Sigmoid colon (tissue), 7 donors: ENCODE results near the gene SLC39A13. TPM values are rescaled to one million over a fixed set of nuclear protein-coding genes. Genes with fewer than 3 reads are reported as not detected.

Source experiments
- DNase-seq: peaks from one replicate; pipeline ENCODE4 v3.0.0-alpha.2; 2019
- H3K27ac ChIP-seq, 4 donors: fragments of 200-600 bp; sonication (generic); one replicate each; pipeline ENCODE4 v1.5.1; 2016 to 2019; ENCODE audit warnings: mild to moderate bottlenecking in 1 of 4
- H3K27me3 ChIP-seq, 3 donors: fragments of 200-600 bp; sonication (generic); one replicate each; pipeline ENCODE4 v1.5.1; 2019; ENCODE audit warnings: mild to moderate bottlenecking in 1 of 3
- H3K36me3 ChIP-seq, 4 donors: fragments of 200-600 bp; sonication (generic); one replicate each; pipeline ENCODE4 v1.5.1; 2016 to 2019
- H3K4me1 ChIP-seq, 4 donors: fragments of 200-600 bp; sonication (generic); one replicate each; pipeline ENCODE4 v1.5.1; 2017 to 2019
- H3K4me3 ChIP-seq, 4 donors: fragments of 200-600 bp; sonication (generic); one replicate each; pipeline ENCODE4 v1.5.1; 2017 to 2019; ENCODE audit warnings: mild to moderate bottlenecking in 2 of 4, moderate library complexity in 1 of 4
- H3K9me3 ChIP-seq, 4 donors: fragments of 200-600 bp in 3 of 4; sonication (generic) in 3 of 4; one replicate each; pipeline versions ENCODE4 v1.5.1 to v1.6.1; 2013 to 2019
- CTCF ChIP-seq, 4 experiments: fragments of 450-650 bp in 3 of 4; fragments of 200-600 bp in 1 of 4; IDR thresholded peaks; one replicate each; pipeline ENCODE4 v1.5.1; 2016 to 2019; ENCODE audit warnings: antibody characterized with exemption in 4 of 4, mild to moderate bottlenecking in 3 of 4, moderate library complexity in 2 of 4
- EP300 ChIP-seq, 4 donors: sonication (generic); formaldehyde crosslinking; IDR thresholded peaks; one replicate each; pipeline ENCODE4 v1.6.1; 2017; ENCODE audit warnings: antibody characterized with exemption in 4 of 4
- POLR2A ChIP-seq, 2 donors: fragments of 450-650 bp; IDR thresholded peaks; one replicate each; pipeline ENCODE4 v1.6.1; 2016; ENCODE audit warnings: antibody characterized with exemption in 2 of 2, mild to moderate bottlenecking in 2 of 2, moderate library complexity in 2 of 2
- POLR2AphosphoS5 ChIP-seq, 4 donors: sonication (generic); formaldehyde crosslinking; IDR thresholded peaks; one replicate each; pipeline ENCODE4 v1.6.1; 2017; ENCODE audit warnings: antibody characterized with exemption in 4 of 4
- WGBS, 2 donors: extraction: QIAGEN DNeasy Blood & Tissue Kit; methylation state at CpG; one replicate each; pipeline ENCODE4 v1.1.7; 2013; 5-methylcytosine and 5-hydroxymethylcytosine counted together
- intact Hi-C: fragments of 100-400 bp; cut with DNase I; formaldehyde crosslinking; loops from one replicate; pipeline ENCODE4 v1.15.1; 2023
- polyA plus RNA-seq, 3 donors: library from polyadenylated mRNA; stranded (reverse); fragments of 200-250 nt; gene quantifications; one replicate each; pipeline ENCODE4 v1.2.3, GENCODE V29; 2013
- total RNA-seq, 4 donors: library from RNA; depleted of rRNA; stranded (reverse); fragments of >200 nt; gene quantifications; one replicate each; pipeline ENCODE4 v1.1.0, GENCODE V29; 2016
- donor health status: healthy with polysubstance abuse.
- donor health status: Bipolar disorder and iron deficiency.
- donor health status: healthy.

SLC39A13 gene
- total and polyA plus RNA-seq, 7 donors = 4.6 to 87.5 (median 38.2) TPM

GRCh38 chr11:47414685-47415070 is 6.3 kb downstream of the SLC39A13 start:
- no peaks in the 10 kb centered on the region for H3K9me3 ChIP-seq
- peaks cover 3 to 79% (median 37%) of the 10 kb centered on the region in 4 donors for H3K36me3 ChIP-seq
- WGBS, 2 donors = 88 to 89% methylated on average over 19 of the region's 19 CpGs
- H3K4me1 ChIP-seq = peaks cover 0 to 63% (median 46%) of the 10 kb centered on the region in 4 donors
- intact Hi-C loops = no loop called here
- H3K27me3 ChIP-seq = no peaks in the 10 kb centered on the region
- peak overlapping the region; percentile 84 to 93 (median 90) for H3K27ac ChIP-seq
- peak; percentile 65 for DNase-seq
- no peak overlapping the region for H3K4me3 ChIP-seq
- TF ChIP-seq CTCF (IDR thresholded peaks at IDR 0.05) = no peak
- no peak for TF ChIP-seq POLR2AphosphoS5 (IDR thresholded peaks at IDR 0.05)
- no peak for TF ChIP-seq EP300 (IDR thresholded peaks at IDR 0.05)
- TF ChIP-seq POLR2A (IDR thresholded peaks at IDR 0.05) = no peak

- no peak for TF ChIP-seq CTCF (IDR thresholded peaks at IDR 0.05)
- TF ChIP-seq POLR2A (IDR thresholded peaks at IDR 0.05) = no peak
- no peak for TF ChIP-seq EP300 (IDR thresholded peaks at IDR 0.05)
- TF ChIP-seq POLR2AphosphoS5 (IDR thresholded peaks at IDR 0.05) = no peak
- no peak overlapping the region for H3K4me3 ChIP-seq
- peak overlapping the region; percentile 84 to 93 (median 90) for H3K27ac ChIP-seq
- no peak for DNase-seq
- 88 to 90% methylated on average over 31 of the region's 31 CpGs for WGBS, 2 donors
- H3K4me1 ChIP-seq = peaks cover 0 to 57% (median 40%) of the 10 kb centered on the region in 4 donors
- H3K27me3 ChIP-seq = no peaks in the 10 kb centered on the region
- H3K36me3 ChIP-seq = peaks cover 9 to 83% (median 43%) of the 10 kb centered on the region in 4 donors
- intact Hi-C loops = no loop called here
- no peaks in the 10 kb centered on the region for H3K9me3 ChIP-seq
Observed at GRCh38 chr11:47415091-47415854, 6.9 kb downstream of the SLC39A13 start.

- Histone ChIP-seq H3K36me3 (peaks cover 15 to 83% (median 47%) of the 10 kb centered on the region in 4 donors), H3K9me3 (no peaks in the 10 kb centered on the region), H3K4me1 (peaks cover 0 to 50% (median 36%) of the 10 kb centered on the region in 4 donors), H3K27me3 (no peaks in the 10 kb centered on the region), H3K4me3 (no peak overlapping the region), H3K27ac (peak overlapping the region; percentile 84 to 93 (median 90))
- intact Hi-C loops = no loop called here
- TF ChIP-seq POLR2AphosphoS5 (IDR thresholded peaks at IDR 0.05) (peak; percentile 13 to 60 (median 42)), EP300 (IDR thresholded peaks at IDR 0.05) (no peak), CTCF (IDR thresholded peaks at IDR 0.05) (no peak), POLR2A (IDR thresholded peaks at IDR 0.05) (no peak)
- WGBS, 2 donors = 13 to 49% methylated on average over 13 of the region's 13 CpGs
- DNase-seq = peak; percentile 94
Observed at GRCh38 chr11:47415949-47416472, 7.6 kb downstream of the SLC39A13 start.

- intact Hi-C loops = no loop called here
- H3K27ac ChIP-seq = peak overlapping the region; percentile 84 to 93 (median 90)
- H3K27me3 ChIP-seq = no peaks in the 10 kb centered on the region
- H3K4me1 ChIP-seq = peaks cover 0 to 40% (median 36%) of the 10 kb centered on the region in 4 donors
- no peaks in the 10 kb centered on the region for H3K9me3 ChIP-seq
- TF ChIP-seq CTCF (IDR thresholded peaks at IDR 0.05) = no peak
- no peak for TF ChIP-seq POLR2A (IDR thresholded peaks at IDR 0.05)
- no peak for TF ChIP-seq EP300 (IDR thresholded peaks at IDR 0.05)
- TF ChIP-seq POLR2AphosphoS5 (IDR thresholded peaks at IDR 0.05) = no peak
- peaks cover 30 to 84% (median 53%) of the 10 kb centered on the region in 4 donors for H3K36me3 ChIP-seq
- 91 to 95% methylated on average over 6 of the region's 6 CpGs for WGBS, 2 donors
- DNase-seq = no peak
- H3K4me3 ChIP-seq = no peak overlapping the region
Observed at GRCh38 chr11:47417712-47418111, 9.3 kb downstream of the SLC39A13 start.
